Endothelial cell of umbilical vein (primary cell): ENCODE results near the gene ZBTB7B. TPM values are rescaled to one million over a fixed set of nuclear protein-coding genes. Genes with fewer than 3 reads are reported as not detected.

ENCODE experiments used
- BruUV-seq: library from RNA; stranded (reverse); fragments of 400-500 nt; replicated peaks from 2 replicates; lab custom pipeline; 2021; lab: Mats Ljungman, UMichigan
- CTCF ChIA-PET: fragments of 300-600, 350-600 bp; sonication (Branson Sonifier 250); formaldehyde crosslinking; loops from one replicate; lab custom pipeline; 2021; ENCODE audit warnings: antibody characterized with exemption, inconsistent platforms; lab: Charles Lee
- POLR2A ChIA-PET: fragments of 300-600, 350-600 bp; sonication (Branson Sonifier 250); formaldehyde crosslinking; loops from one replicate; lab custom pipeline; 2021; ENCODE audit warnings: antibody characterized with exemption, inconsistent platforms; lab: Charles Lee
- DNase-seq: peaks from one replicate; pipeline ENCODE4 v3.0.0-alpha.2; 2011; ENCODE audit warnings: low read depth, low spot score
- FAIRE-seq: peaks from 2 replicates; lab custom pipeline; 2011; peaks lifted over from hg19 to GRCh38; lab: Jason Lieb, UNC
- H2AFZ ChIP-seq: 2 replicates; pipeline ENCODE4 v1.6.0; 2012; ENCODE audit warnings: low read depth, low read length, control low read depth, inconsistent platforms
- H3K27ac ChIP-seq: 2 replicates; pipeline ENCODE4 v1.5.1; 2011; ENCODE audit warnings: low read depth, mild to moderate bottlenecking, control low read depth, low read length, moderate library complexity; ENCODE audit not compliant: insufficient read depth
- H3K27me3 ChIP-seq, 2 experiments: 2 replicates each; pipeline versions ENCODE4 v1.6.0 to v1.6.1; 2011; ENCODE audit warnings: low read length in 2 of 2, mixed read lengths in 1 of 2; ENCODE audit not compliant: control insufficient read depth in 2 of 2, insufficient read depth in 2 of 2
- H3K36me3 ChIP-seq, 2 experiments: 2 replicates in 1 of 2; 3 replicates in 1 of 2; pipeline ENCODE4 v1.5.1; 2011; ENCODE audit warnings: low read length in 2 of 2, mild to moderate bottlenecking in 1 of 2, moderate library complexity in 1 of 2; ENCODE audit not compliant: control insufficient read depth in 2 of 2, insufficient read depth in 2 of 2; ENCODE audit errors: extremely low read depth in 1 of 2
- H3K4me1 ChIP-seq: 3 replicates; pipeline ENCODE4 v1.5.1; 2011; ENCODE audit warnings: mild to moderate bottlenecking, low read length; ENCODE audit not compliant: control insufficient read depth, insufficient read depth; ENCODE audit errors: extremely low read depth
- H3K4me2 ChIP-seq: 2 replicates; pipeline ENCODE4 v1.6.1; 2011; ENCODE audit warnings: low read length, control low read depth, mixed read lengths; ENCODE audit not compliant: insufficient read depth
- H3K4me3 ChIP-seq, 3 experiments: fragments of 200-600 bp in 1 of 3; sonication (generic), shearing (Covaris generic) in 1 of 3; replicated peaks in 1 of 3; 2 replicates each; pipeline ENCODE4 v1.5.1; 2011 to 2016; ENCODE audit warnings: control low read depth in 3 of 3, low read length in 3 of 3, mild to moderate bottlenecking in 2 of 3, inconsistent platforms in 1 of 3, low read depth in 1 of 3, moderate library complexity in 1 of 3; ENCODE audit not compliant: insufficient read depth in 1 of 3
- H3K79me2 ChIP-seq: 2 replicates; pipeline ENCODE4 v1.6.0; 2012; ENCODE audit warnings: low read length, inconsistent platforms; ENCODE audit not compliant: control insufficient read depth, insufficient read depth
- H3K9ac ChIP-seq: replicated peaks from 2 replicates; pipeline ENCODE3; 2011; ENCODE audit warnings: low read length, control low read depth; ENCODE audit not compliant: insufficient read depth; ENCODE audit errors: extremely low read depth
- H3K9me1 ChIP-seq: replicated peaks from 3 replicates; pipeline ENCODE4 v1.6.0; 2011; ENCODE audit warnings: mild to moderate bottlenecking, low read length; ENCODE audit not compliant: control insufficient read depth, insufficient read depth; ENCODE audit errors: extremely low read depth
- H3K9me3 ChIP-seq: replicated peaks from 2 replicates; pipeline ENCODE4 v1.5.1; 2012; ENCODE audit warnings: low read length, inconsistent platforms; ENCODE audit not compliant: control insufficient read depth, insufficient read depth
- H4K20me1 ChIP-seq: replicated peaks from 2 replicates; pipeline ENCODE3; 2011; ENCODE audit warnings: mild to moderate bottlenecking, low read length; ENCODE audit not compliant: control insufficient read depth, insufficient read depth; ENCODE audit errors: extremely low read depth
- FOS ChIP-seq: IDR thresholded peaks from 2 replicates; pipeline ENCODE4 v1.6.1; 2011; ENCODE audit warnings: mild to moderate bottlenecking, low read length, moderate library complexity, borderline replicate concordance; ENCODE audit not compliant: insufficient read depth
- GATA2 ChIP-seq: IDR thresholded peaks from 2 replicates; pipeline ENCODE4 v1.7.0; 2011; ENCODE audit warnings: low read depth, mild to moderate bottlenecking, moderate library complexity, mixed read lengths, low read length; ENCODE audit not compliant: insufficient read length, insufficient read depth
- MYC ChIP-seq: IDR thresholded peaks from one replicate; pipeline ENCODE4 v1.6.1; 2011; ENCODE audit warnings: mild to moderate bottlenecking, low read depth, low read length
- POLR2A ChIP-seq: IDR thresholded peaks from 2 replicates; pipeline ENCODE4 v1.6.1; 2012; ENCODE audit warnings: low read depth, mild to moderate bottlenecking, control low read depth, low read length
- POLR2AphosphoS5 ChIP-seq: IDR thresholded peaks from 2 replicates; pipeline ENCODE4 v1.6.1; 2012; ENCODE audit warnings: low read depth, mild to moderate bottlenecking, control low read depth, low read length, moderate library complexity; ENCODE audit not compliant: insufficient read depth
- dilution Hi-C: fragments of 300-500 bp; cut with MboI; formaldehyde crosslinking; loops from one replicate; pipeline ENCODE4 v1.15.0; 2019; ENCODE audit warnings: low sequenced_read_pairs; ENCODE audit not compliant: extremely low pct_ligation_motif_present
- intact Hi-C: fragments of 100-400 bp; cut with micrococcal nuclease; formaldehyde crosslinking; loops from one replicate; pipeline ENCODE4 v1.10.0; 2022
- polyA plus RNA-seq, 4 experiments: library from polyadenylated mRNA; depleted of rRNA in 3 of 4; stranded (reverse) in 3 of 4; unstranded in 1 of 4; fragments of >200 nt; gene quantifications; 2 replicates each; pipeline versions ENCODE4 v1.2.1 to v1.2.3, GENCODE V29; 2011 to 2012; ENCODE audit warnings: missing spikeins in 1 of 4
- total RNA-seq: library from RNA; stranded (reverse); gene quantifications from 2 replicates; pipeline ENCODE4 v1.2.3, GENCODE V29; 2021

The ZBTB7B gene
- total and polyA plus RNA-seq, 2 donors (not counting 3 experiments of a cell fraction or from before 2014, with no cell fraction given): 20.0 to 26.2 TPM

GRCh38 chr1:154993572-154994268 is 8.9 kb upstream of the ZBTB7B start, which contains the start of gene LENEP:
Gene LENEP (plus strand): TSS chr1:154993586. CDS start chr1:154993608, 22 bp downstream.
- intact Hi-C loops: no loop called here
- Histone ChIP-seq H3K36me3 (peaks cover 0 to 12% of the 10 kb centered on the region in 2 experiments), H3K9ac (no peak within 1 kb of the TSS), H3K4me1 (peaks cover 2% of the 10 kb centered on the region), H2AFZ (no peak within 1 kb of the TSS), H3K4me3 (no peak within 1 kb of the TSS), H3K4me2 (no peak within 1 kb of the TSS), H3K9me3 (no peaks in the 10 kb centered on the region), H3K79me2 (no peaks in the 10 kb centered on the region), H3K27me3 (no peaks in the 10 kb centered on the region), H3K27ac (no peak within 1 kb of the TSS), H4K20me1 (no peaks in the 10 kb centered on the region), H3K9me1 (no peaks in the 10 kb centered on the region)
- FAIRE-seq (no peak), DNase-seq (no peak)
- BruUV-seq: no TSS peak
- CTCF ChIA-PET: interaction anchor here (0.5 to 4.7 kb wide), 24 partner anchors 9 to 174 kb away, joined by 3 to 65 read pairs (median 6); partner anchors contain the start of genes ADAM15, EFNA4, FLAD1 and PBXIP1
- POLR2A ChIA-PET: interaction anchor here (0.6 to 1.7 kb wide), 5 partner anchors 9 to 59 kb away, joined by 3 to 5 read pairs (median 4); partner anchors contain the start of gene SHC1
- TF ChIP-seq POLR2AphosphoS5: no peak
- peak; percentile 27 for TF ChIP-seq POLR2A
- dilution Hi-C loops: no loop called here

GRCh38 chr1:154994269-154994587 is 8.4 kb upstream of the ZBTB7B start:
- H3K4me3 ChIP-seq: no peak overlapping the region
- no peaks in the 10 kb centered on the region for H3K9me3 ChIP-seq
- no peaks in the 10 kb centered on the region for H4K20me1 ChIP-seq
- dilution Hi-C loops (no loop called here), intact Hi-C loops (no loop called here)
- no peak overlapping the region for H2AFZ ChIP-seq
- no peaks in the 10 kb centered on the region for H3K9me1 ChIP-seq
- H3K36me3 ChIP-seq: peaks cover 0 to 9% of the 10 kb centered on the region in 2 experiments
- peaks cover 2% of the 10 kb centered on the region for H3K4me1 ChIP-seq
- no peak for DNase-seq
- no peak overlapping the region for H3K4me2 ChIP-seq
- H3K9ac ChIP-seq: no peak overlapping the region
- TF ChIP-seq POLR2A (no peak), GATA2 (no peak), MYC (no peak), FOS (no peak)
- CTCF ChIA-PET: interaction anchor here (1.0 to 4.7 kb wide), 15 partner anchors 9 to 112 kb away, joined by 3 to 65 read pairs (median 7); partner anchors contain the start of genes FLAD1, PBXIP1, PMVK and PYGO2
- H3K79me2 ChIP-seq: no peaks in the 10 kb centered on the region
- POLR2A ChIA-PET: interaction anchor here (0.6 to 1.7 kb wide), 3 partner anchors 10 to 59 kb away, joined by 3 to 4 read pairs (median 4); partner anchors contain the start of gene SHC1
- no peak for FAIRE-seq
- no TSS peak for BruUV-seq
- H3K27ac ChIP-seq: no peak overlapping the region
- no peaks in the 10 kb centered on the region for H3K27me3 ChIP-seq
